Endothelial cell of umbilical vein (primary cell): ENCODE measurements around the gene ANKDD1A. TPM values are rescaled to one million over a fixed set of nuclear protein-coding genes. Genes with fewer than 3 reads are reported as not detected.

Experiments used
- BruUV-seq: library from RNA; stranded (reverse); fragments of 400-500 nt; replicated peaks from 2 replicates; lab custom pipeline; 2021; lab: Mats Ljungman, UMichigan
- CTCF ChIA-PET: fragments of 300-600, 350-600 bp; sonication (Branson Sonifier 250); formaldehyde crosslinking; loops from one replicate; lab custom pipeline; 2021; ENCODE audit warnings: antibody characterized with exemption, inconsistent platforms; lab: Charles Lee
- POLR2A ChIA-PET: fragments of 300-600, 350-600 bp; sonication (Branson Sonifier 250); formaldehyde crosslinking; loops from one replicate; lab custom pipeline; 2021; ENCODE audit warnings: antibody characterized with exemption, inconsistent platforms; lab: Charles Lee
- DNase-seq: peaks from one replicate; pipeline ENCODE4 v3.0.0-alpha.2; 2011; ENCODE audit warnings: low read depth, low spot score
- FAIRE-seq: peaks from 2 replicates; lab custom pipeline; 2011; peaks lifted over from hg19 to GRCh38; lab: Jason Lieb, UNC
- H2AFZ ChIP-seq: 2 replicates; pipeline ENCODE4 v1.6.0; 2012; ENCODE audit warnings: low read depth, low read length, control low read depth, inconsistent platforms
- H3K27ac ChIP-seq: 2 replicates; pipeline ENCODE4 v1.5.1; 2011; ENCODE audit warnings: low read depth, mild to moderate bottlenecking, control low read depth, low read length, moderate library complexity; ENCODE audit not compliant: insufficient read depth
- H3K27me3 ChIP-seq, 2 experiments: 2 replicates each; pipeline versions ENCODE4 v1.6.0 to v1.6.1; 2011; ENCODE audit warnings: low read length in 2 of 2, mixed read lengths in 1 of 2; ENCODE audit not compliant: control insufficient read depth in 2 of 2, insufficient read depth in 2 of 2
- H3K36me3 ChIP-seq, 2 experiments: 2 replicates in 1 of 2; 3 replicates in 1 of 2; pipeline ENCODE4 v1.5.1; 2011; ENCODE audit warnings: low read length in 2 of 2, mild to moderate bottlenecking in 1 of 2, moderate library complexity in 1 of 2; ENCODE audit not compliant: control insufficient read depth in 2 of 2, insufficient read depth in 2 of 2; ENCODE audit errors: extremely low read depth in 1 of 2
- H3K4me1 ChIP-seq: 3 replicates; pipeline ENCODE4 v1.5.1; 2011; ENCODE audit warnings: mild to moderate bottlenecking, low read length; ENCODE audit not compliant: control insufficient read depth, insufficient read depth; ENCODE audit errors: extremely low read depth
- H3K4me2 ChIP-seq: 2 replicates; pipeline ENCODE4 v1.6.1; 2011; ENCODE audit warnings: low read length, control low read depth, mixed read lengths; ENCODE audit not compliant: insufficient read depth
- H3K4me3 ChIP-seq, 3 experiments: fragments of 200-600 bp in 1 of 3; sonication (generic), shearing (Covaris generic) in 1 of 3; replicated peaks in 1 of 3; 2 replicates each; pipeline ENCODE4 v1.5.1; 2011 to 2016; ENCODE audit warnings: control low read depth in 3 of 3, low read length in 3 of 3, mild to moderate bottlenecking in 2 of 3, inconsistent platforms in 1 of 3, low read depth in 1 of 3, moderate library complexity in 1 of 3; ENCODE audit not compliant: insufficient read depth in 1 of 3
- H3K79me2 ChIP-seq: 2 replicates; pipeline ENCODE4 v1.6.0; 2012; ENCODE audit warnings: low read length, inconsistent platforms; ENCODE audit not compliant: control insufficient read depth, insufficient read depth
- H3K9ac ChIP-seq: replicated peaks from 2 replicates; pipeline ENCODE3; 2011; ENCODE audit warnings: low read length, control low read depth; ENCODE audit not compliant: insufficient read depth; ENCODE audit errors: extremely low read depth
- H3K9me1 ChIP-seq: replicated peaks from 3 replicates; pipeline ENCODE4 v1.6.0; 2011; ENCODE audit warnings: mild to moderate bottlenecking, low read length; ENCODE audit not compliant: control insufficient read depth, insufficient read depth; ENCODE audit errors: extremely low read depth
- H3K9me3 ChIP-seq: replicated peaks from 2 replicates; pipeline ENCODE4 v1.5.1; 2012; ENCODE audit warnings: low read length, inconsistent platforms; ENCODE audit not compliant: control insufficient read depth, insufficient read depth
- H4K20me1 ChIP-seq: replicated peaks from 2 replicates; pipeline ENCODE3; 2011; ENCODE audit warnings: mild to moderate bottlenecking, low read length; ENCODE audit not compliant: control insufficient read depth, insufficient read depth; ENCODE audit errors: extremely low read depth
- CTCF ChIP-seq, 2 donors: IDR thresholded peaks; 1 replicate in 1 of 2; 2 replicates in 1 of 2; pipeline ENCODE4 v1.5.1; 2011; ENCODE audit warnings: low read length in 2 of 2, mild to moderate bottlenecking in 2 of 2, moderate library complexity in 2 of 2, control low read depth in 1 of 2, inconsistent platforms in 1 of 2, low read depth in 1 of 2; ENCODE audit not compliant: insufficient read depth in 1 of 2; ENCODE audit errors: extremely low read depth in 1 of 2
- EZH2 ChIP-seq: IDR thresholded peaks from 2 replicates; pipeline ENCODE4 v1.6.1; 2012; ENCODE audit warnings: borderline replicate concordance, low read depth, mild to moderate bottlenecking, moderate library complexity, low read length, inconsistent platforms; ENCODE audit not compliant: severe bottlenecking
- FOS ChIP-seq: IDR thresholded peaks from 2 replicates; pipeline ENCODE4 v1.6.1; 2011; ENCODE audit warnings: mild to moderate bottlenecking, low read length, moderate library complexity, borderline replicate concordance; ENCODE audit not compliant: insufficient read depth
- GATA2 ChIP-seq: IDR thresholded peaks from 2 replicates; pipeline ENCODE4 v1.7.0; 2011; ENCODE audit warnings: low read depth, mild to moderate bottlenecking, moderate library complexity, mixed read lengths, low read length; ENCODE audit not compliant: insufficient read length, insufficient read depth
- MYC ChIP-seq: IDR thresholded peaks from one replicate; pipeline ENCODE4 v1.6.1; 2011; ENCODE audit warnings: mild to moderate bottlenecking, low read depth, low read length
- POLR2A ChIP-seq: IDR thresholded peaks from 2 replicates; pipeline ENCODE4 v1.6.1; 2012; ENCODE audit warnings: low read depth, mild to moderate bottlenecking, control low read depth, low read length
- POLR2AphosphoS5 ChIP-seq: IDR thresholded peaks from 2 replicates; pipeline ENCODE4 v1.6.1; 2012; ENCODE audit warnings: low read depth, mild to moderate bottlenecking, control low read depth, low read length, moderate library complexity; ENCODE audit not compliant: insufficient read depth
- dilution Hi-C: fragments of 300-500 bp; cut with MboI; formaldehyde crosslinking; loops from one replicate; pipeline ENCODE4 v1.15.0; 2019; ENCODE audit warnings: low sequenced_read_pairs; ENCODE audit not compliant: extremely low pct_ligation_motif_present
- intact Hi-C: fragments of 100-400 bp; cut with micrococcal nuclease; formaldehyde crosslinking; loops from one replicate; pipeline ENCODE4 v1.10.0; 2022
- polyA plus RNA-seq, 4 experiments: library from polyadenylated mRNA; depleted of rRNA in 3 of 4; stranded (reverse) in 3 of 4; unstranded in 1 of 4; fragments of >200 nt; gene quantifications; 2 replicates each; pipeline versions ENCODE4 v1.2.1 to v1.2.3, GENCODE V29; 2011 to 2012; ENCODE audit warnings: missing spikeins in 1 of 4
- total RNA-seq: library from RNA; stranded (reverse); gene quantifications from 2 replicates; pipeline ENCODE4 v1.2.3, GENCODE V29; 2021
- TF ChIP-seq, protein P1 (sequence below): IDR thresholded peaks from 2 replicates; pipeline ENCODE4 v1.6.1; 2011; ENCODE audit not compliant: insufficient read depth, insufficient read length

ANKDD1A gene
- total and polyA plus RNA-seq, 2 donors (not counting 3 experiments of a cell fraction or from before 2014, with no cell fraction given), result 2.0 to 2.4 TPM

DNA sequence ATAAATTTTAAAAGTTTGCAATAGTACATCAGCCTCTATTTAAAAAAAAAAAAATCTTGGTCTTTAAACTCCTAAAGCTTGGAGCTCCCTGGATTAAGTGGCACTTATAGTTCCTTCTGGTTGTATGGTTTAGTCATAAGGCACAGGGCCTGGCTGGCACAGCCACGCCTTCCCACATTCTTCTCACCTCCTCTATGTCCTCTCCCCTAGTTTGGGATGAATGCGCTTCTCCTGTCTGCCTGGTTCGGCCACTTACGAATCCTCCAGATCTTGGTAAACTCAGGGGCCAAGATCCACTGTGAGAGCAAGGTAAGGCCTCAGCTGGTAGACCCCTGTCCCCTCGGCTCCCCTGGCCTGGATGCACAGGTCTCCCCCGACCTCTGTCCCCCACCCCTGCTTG is 10.0 kb downstream of the ANKDD1A start:
- no peak overlapping the region for H2AFZ ChIP-seq
- H3K27ac ChIP-seq, result no peak overlapping the region
- POLR2A ChIA-PET, result no interaction called here
- BruUV-seq, result no TSS peak
- H3K4me1 ChIP-seq, result no peaks in the 10 kb centered on the region
- TF ChIP-seq MYC (no peak), FOS (no peak), GATA2 (no peak), POLR2AphosphoS5 (no peak), CTCF (IDR thresholded peaks at IDR 0.05; ENCODE audit: extremely low read depth in 1 of 2, insufficient read depth in 1 of 2, low read depth in 1 of 2, low read length in 2 of 2) (no peak), POLR2A (no peak), EZH2 (no peak)
- TF ChIP-seq, protein P1, sequence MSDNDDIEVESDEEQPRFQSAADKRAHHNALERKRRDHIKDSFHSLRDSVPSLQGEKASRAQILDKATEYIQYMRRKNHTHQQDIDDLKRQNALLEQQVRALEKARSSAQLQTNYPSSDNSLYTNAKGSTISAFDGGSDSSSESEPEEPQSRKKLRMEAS, result no peak
- no peaks in the 10 kb centered on the region for H4K20me1 ChIP-seq
- intact Hi-C loops, result no loop called here
- H3K79me2 ChIP-seq, result no peaks in the 10 kb centered on the region
- H3K9me3 ChIP-seq, result no peaks in the 10 kb centered on the region
- no peaks in the 10 kb centered on the region for H3K36me3 ChIP-seq
- no peaks in the 10 kb centered on the region for H3K27me3 ChIP-seq
- DNase-seq (no peak), FAIRE-seq (no peak)
- no peak overlapping the region for H3K4me3 ChIP-seq
- H3K9me1 ChIP-seq, result no peaks in the 10 kb centered on the region
- dilution Hi-C loops, result no loop called here
- no peak overlapping the region for H3K4me2 ChIP-seq
- no peak overlapping the region for H3K9ac ChIP-seq
- CTCF ChIA-PET, result no interaction called here
